IMR-90 (cell line): ENCODE results near the gene GNAT1. TPM values are rescaled to one million over a fixed set of nuclear protein-coding genes. Genes with fewer than 3 reads are reported as not detected.

Experiments
- ATAC-seq: fragments of 200-7000 bp; cut with Tn5 transposase; 2 replicates; pipeline ENCODE4 v1.9.1; 2020; ENCODE audit warnings: low read depth, mild to moderate bottlenecking, moderate library complexity
- BruUV-seq: library from RNA; stranded (reverse); fragments of 400-500 nt; replicated peaks from 2 replicates; lab custom pipeline; 2021; lab: Mats Ljungman, UMichigan
- CTCF ChIA-PET: fragments of 300-600 bp; formaldehyde crosslinking; extraction: SDS; loops from one replicate; lab custom pipeline; 2021; ENCODE audit warnings: antibody characterized with exemption; lab: Yijun Ruan, JAX
- POLR2A ChIA-PET: fragments of 300-600 bp; sonication (Branson Sonifier 250); formaldehyde crosslinking; loops from one replicate; lab custom pipeline; 2022; ENCODE audit warnings: antibody characterized with exemption; ENCODE audit not compliant: unreplicated experiment; lab: Charles Lee
- DNase-seq: peaks from one replicate; pipeline ENCODE4 v3.0.0; 2013
- H2AFZ ChIP-seq: replicated peaks from 2 replicates; pipeline ENCODE3; 2013; ENCODE audit warnings: low read length, mild to moderate bottlenecking; ENCODE audit not compliant: poor library complexity
- H2AK5ac ChIP-seq: 2 replicates; pipeline ENCODE4 v1.6.1; 2013; ENCODE audit warnings: low read depth, low read length, inconsistent platforms
- H2AK9ac ChIP-seq: replicated peaks from 2 replicates; pipeline ENCODE3; 2013; ENCODE audit warnings: mild to moderate bottlenecking, low read depth, low read length, moderate library complexity; ENCODE audit not compliant: poor library complexity
- H2BK120ac ChIP-seq: 2 replicates; pipeline ENCODE4 v1.6.1; 2013; ENCODE audit warnings: low read depth, low read length, inconsistent platforms
- H2BK15ac ChIP-seq: 3 replicates; pipeline ENCODE4 v1.6.1; 2013; ENCODE audit warnings: low read depth, low read length, inconsistent platforms
- H2BK20ac ChIP-seq: 2 replicates; pipeline ENCODE4 v1.6.1; 2013; ENCODE audit warnings: low read depth, mild to moderate bottlenecking, inconsistent platforms, low read length, moderate library complexity
- H2BK5ac ChIP-seq: 2 replicates; pipeline ENCODE4 v1.6.1; 2013; ENCODE audit warnings: mild to moderate bottlenecking, low read depth, low read length, inconsistent platforms; ENCODE audit not compliant: poor library complexity, severe bottlenecking
- H3K14ac ChIP-seq: replicated peaks from 2 replicates; pipeline ENCODE4 v1.6.1; 2013; ENCODE audit warnings: low read depth, low read length, inconsistent platforms
- H3K18ac ChIP-seq: 2 replicates; pipeline ENCODE4 v1.6.1; 2013; ENCODE audit warnings: low read depth, low read length, control low read depth
- H3K23ac ChIP-seq: 2 replicates; pipeline ENCODE4 v1.6.1; 2013; ENCODE audit warnings: low read depth, low read length, inconsistent platforms
- H3K27ac ChIP-seq: 2 replicates; pipeline ENCODE4 v1.5.1; 2013; ENCODE audit warnings: mild to moderate bottlenecking, control low read depth, low read length; ENCODE audit not compliant: insufficient read depth
- H3K27me3 ChIP-seq: 2 replicates; pipeline ENCODE4 v1.6.1; 2013; ENCODE audit warnings: low read length; ENCODE audit not compliant: control insufficient read depth, insufficient read depth
- H3K36me3 ChIP-seq: 2 replicates; pipeline ENCODE4 v1.6.1; 2013; ENCODE audit warnings: low read length, mixed read lengths; ENCODE audit not compliant: control insufficient read depth, insufficient read depth
- H3K4ac ChIP-seq: 2 replicates; pipeline ENCODE4 v1.6.1; 2013; ENCODE audit warnings: low read depth, low read length, inconsistent platforms
- H3K4me1 ChIP-seq: 2 replicates; pipeline ENCODE4 v1.6.1; 2013; ENCODE audit warnings: low read length, mixed read lengths; ENCODE audit not compliant: control insufficient read depth, insufficient read depth
- H3K4me2 ChIP-seq: 2 replicates; pipeline ENCODE4 v1.6.1; 2013; ENCODE audit warnings: low read depth, mild to moderate bottlenecking, control low read depth, low read length, moderate library complexity
- H3K4me3 ChIP-seq: 2 replicates; pipeline ENCODE4 v1.5.1; 2013; ENCODE audit warnings: low read depth, mild to moderate bottlenecking, control low read depth, low read length, moderate library complexity; ENCODE audit not compliant: insufficient read depth
- H3K56ac ChIP-seq: 2 replicates; pipeline ENCODE4 v1.6.1; 2013; ENCODE audit warnings: low read length, inconsistent platforms; ENCODE audit not compliant: insufficient read depth; ENCODE audit errors: extremely low read depth
- H3K79me1 ChIP-seq, 2 experiments: 2 replicates each; pipeline ENCODE4 v1.6.1; 2013; ENCODE audit warnings: low read length in 2 of 2, inconsistent platforms in 1 of 2, low read depth in 1 of 2
- H3K9ac ChIP-seq: 2 replicates; pipeline ENCODE4 v1.6.1; 2013; ENCODE audit warnings: low read depth, low read length, control low read depth
- H3K9me1 ChIP-seq: 2 replicates; pipeline ENCODE4 v1.6.1; 2013; ENCODE audit warnings: low read length, inconsistent platforms; ENCODE audit not compliant: insufficient read depth
- H3K9me3 ChIP-seq: 2 replicates; pipeline ENCODE4 v1.6.1; 2013; ENCODE audit warnings: low read length; ENCODE audit not compliant: control insufficient read depth, insufficient read depth
- H4K20me1 ChIP-seq: 2 replicates; pipeline ENCODE4 v1.6.1; 2013; ENCODE audit warnings: low read length, inconsistent platforms; ENCODE audit not compliant: insufficient read depth
- H4K5ac ChIP-seq: 2 replicates; pipeline ENCODE4 v1.6.1; 2013; ENCODE audit warnings: mild to moderate bottlenecking, low read depth, low read length, control low read depth
- H4K8ac ChIP-seq, 2 experiments: 2 replicates each; pipeline ENCODE4 v1.6.1; 2013; ENCODE audit warnings: low read depth in 2 of 2, low read length in 2 of 2, control low read depth in 1 of 2, inconsistent platforms in 1 of 2
- H4K91ac ChIP-seq: 2 replicates; pipeline ENCODE4 v1.6.1; 2013; ENCODE audit warnings: low read depth, low read length, inconsistent platforms; ENCODE audit not compliant: insufficient read depth
- BHLHE40 ChIP-seq: fragments of 150-350 bp; IDR thresholded peaks from 2 replicates; pipeline ENCODE4 v1.6.1; 2016; ENCODE audit warnings: mild to moderate bottlenecking, low read depth, low read length
- CEBPB ChIP-seq: IDR thresholded peaks from 2 replicates; pipeline ENCODE4 v1.6.1; 2012; ENCODE audit warnings: low read depth, low read length, improper control_type of control experiment
- CTCF ChIP-seq: conservative IDR thresholded peaks from 2 replicates; pipeline ENCODE4 v1.5.1; 2012; ENCODE audit warnings: mild to moderate bottlenecking, low read depth, low read length, improper control_type of control experiment
- ELK1 ChIP-seq: fragments of 150-350 bp; IDR thresholded peaks from 2 replicates; pipeline ENCODE4 v1.6.1; 2016; ENCODE audit warnings: low read depth, mild to moderate bottlenecking, low read length, moderate library complexity, borderline replicate concordance
- FOS ChIP-seq: fragments of 150-350 bp; IDR thresholded peaks from 2 replicates; pipeline ENCODE4 v1.6.1; 2016; ENCODE audit warnings: low read depth, low read length
- MAFK ChIP-seq: IDR thresholded peaks from 2 replicates; pipeline ENCODE4 v1.6.1; 2012; ENCODE audit warnings: low read depth, low read length, improper control_type of control experiment
- MAZ ChIP-seq: IDR thresholded peaks from 2 replicates; pipeline ENCODE4 v1.6.1; 2012; ENCODE audit warnings: low read depth, mild to moderate bottlenecking, low read length, improper control_type of control experiment, moderate library complexity, borderline replicate concordance
- MXI1 ChIP-seq: IDR thresholded peaks from 2 replicates; pipeline ENCODE4 v1.6.1; 2012; ENCODE audit warnings: low read depth, mild to moderate bottlenecking, low read length, moderate library complexity, borderline replicate concordance
- NFE2L2 ChIP-seq: fragments of 150-350 bp; IDR thresholded peaks from 2 replicates; pipeline ENCODE4 v1.6.1; 2016; ENCODE audit warnings: low read depth, mild to moderate bottlenecking, low read length
- POLR2A ChIP-seq: IDR thresholded peaks from 2 replicates; pipeline ENCODE4 v1.6.1; 2012; ENCODE audit warnings: mild to moderate bottlenecking, low read depth, low read length
- RAD21 ChIP-seq: IDR thresholded peaks from 2 replicates; pipeline ENCODE4 v1.6.1; 2012; ENCODE audit warnings: low read length, improper control_type of control experiment
- RCOR1 ChIP-seq: IDR thresholded peaks from 2 replicates; pipeline ENCODE4 v1.6.1; 2012; ENCODE audit warnings: mild to moderate bottlenecking, low read length, improper control_type of control experiment; ENCODE audit not compliant: insufficient replicate concordance
- RFX5 ChIP-seq: IDR thresholded peaks from 2 replicates; pipeline ENCODE4 v1.8.0; 2012; ENCODE audit warnings: low read depth, mild to moderate bottlenecking, low read length, moderate library complexity
- SMC3 ChIP-seq: fragments of 150-350 bp; IDR thresholded peaks from 2 replicates; pipeline ENCODE4 v1.6.1; 2016; ENCODE audit warnings: low read depth, mild to moderate bottlenecking, antibody characterized with exemption, low read length, moderate library complexity
- WGBS, 2 experiments: methylation state at CpG; one replicate each; pipeline versions ENCODE4 v1.1.5 to v1.1.7; 2013; ENCODE audit warnings: missing lambda C conversion rate in 2 of 2; ENCODE audit not compliant: insufficient read length in 1 of 2; ENCODE audit errors: extremely low coverage in 2 of 2; 5-methylcytosine and 5-hydroxymethylcytosine counted together
- dilution Hi-C: fragments of 300-500 bp; cut with HindIII; formaldehyde crosslinking; loops from one replicate; pipeline ENCODE4 v1.14.3; 2018; ENCODE audit warnings: low sequenced_read_pairs; ENCODE audit not compliant: unreplicated experiment
- in situ Hi-C: fragments of 300-500 bp; cut with MboI; formaldehyde crosslinking; loops from 3 replicates; pipeline ENCODE4 v1.14.3; 2019; ENCODE audit warnings: low sequenced_read_pairs, inconsistent platforms, mixed read lengths
- intact Hi-C: fragments of 100-400 bp; cut with micrococcal nuclease; formaldehyde crosslinking; loops from 2 replicates; pipeline ENCODE4 v1.10.0; 2022
- polyA plus RNA-seq, 3 experiments: library from polyadenylated mRNA; depleted of rRNA; stranded (reverse); fragments of >200 nt; gene quantifications; 2 replicates each; pipeline ENCODE4 v1.2.3, GENCODE V29; 2012; ENCODE audit warnings: low replicate concordance in 1 of 3
- total RNA-seq: library from RNA; depleted of rRNA; stranded (reverse); fragments of >200 nt; gene quantifications from 2 replicates; pipeline ENCODE4 v1.2.3, GENCODE V29; 2012
- TF ChIP-seq, protein P1 (sequence below): fragments of 150-350 bp; IDR thresholded peaks from 2 replicates; pipeline ENCODE4 v1.6.1; 2017; ENCODE audit warnings: mild to moderate bottlenecking, antibody characterized with exemption, low read length, low read depth

The GNAT1 gene
- total and polyA plus RNA-seq, 2 of the 4 experiments (the other 2 are of a cell fraction): not detected

DNA sequence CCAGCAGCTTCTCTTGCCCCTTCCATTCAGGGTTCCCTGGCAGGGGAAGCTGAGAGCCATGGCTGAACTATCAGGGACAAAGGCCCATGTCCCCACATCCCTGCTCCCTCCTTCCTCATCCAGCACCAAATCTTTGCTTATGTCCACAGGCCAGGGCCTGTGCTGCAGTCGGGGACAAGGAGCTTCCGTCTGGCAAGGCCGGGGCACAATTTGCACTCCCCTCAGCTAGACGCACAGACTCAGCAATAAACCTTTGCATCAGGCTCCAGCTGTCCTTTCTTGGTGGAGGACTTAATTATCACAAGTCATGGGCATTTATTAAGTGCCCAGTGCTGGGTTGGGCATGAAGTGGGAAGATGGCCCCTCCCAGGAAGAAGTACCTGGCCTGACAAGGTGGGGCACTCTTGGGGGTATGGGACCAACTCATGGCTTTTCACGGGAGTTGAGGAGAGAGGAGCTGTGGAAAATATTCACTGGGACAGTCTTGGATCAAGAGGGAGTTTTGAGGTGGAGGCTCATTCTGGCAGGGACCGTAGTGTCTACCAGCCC is 4.9 kb downstream of the GNAT1 start:
- no peak overlapping the region for H3K9ac ChIP-seq
- WGBS, 2 experiments: 71% methylated on average over 1 of the region's 6 CpGs; no CpG with 5 or more reads in 1 of the 2 experiments
- no peak overlapping the region for H3K56ac ChIP-seq
- ATAC-seq (no peak), DNase-seq (no peak)
- no peak overlapping the region for H2BK120ac ChIP-seq
- ChIA-PET CTCF (interaction anchor here (0.5 to 3.0 kb wide), 2 partner anchors 30 to 76 kb away, joined by 3 to 22 read pairs; no protein-coding TSS in a partner anchor), POLR2A (no interaction called here)
- H3K79me1 ChIP-seq: no peaks in the 10 kb centered on the region
- dilution Hi-C loops: no loop called here
- H2BK5ac ChIP-seq: no peak overlapping the region
- no peaks in the 10 kb centered on the region for H3K4me1 ChIP-seq
- no peak overlapping the region for H4K91ac ChIP-seq
- no peaks in the 10 kb centered on the region for H3K36me3 ChIP-seq
- H2AK9ac ChIP-seq: no peak overlapping the region
- H4K8ac ChIP-seq: no peak overlapping the region
- H4K20me1 ChIP-seq: peaks cover 4% of the 10 kb centered on the region; the same call in 1 of the 2 replicates
- peaks cover 40% of the 10 kb centered on the region for H3K27me3 ChIP-seq
- H3K4me2 ChIP-seq: no peak overlapping the region
- no peak overlapping the region for H4K5ac ChIP-seq
- no peak overlapping the region for H3K27ac ChIP-seq
- H3K9me3 ChIP-seq: no peaks in the 10 kb centered on the region
- no peak overlapping the region for H3K23ac ChIP-seq
- no peak overlapping the region for H3K18ac ChIP-seq
- no peak overlapping the region for H3K14ac ChIP-seq
- no peak overlapping the region for H2BK15ac ChIP-seq
- TF ChIP-seq, protein P1, sequence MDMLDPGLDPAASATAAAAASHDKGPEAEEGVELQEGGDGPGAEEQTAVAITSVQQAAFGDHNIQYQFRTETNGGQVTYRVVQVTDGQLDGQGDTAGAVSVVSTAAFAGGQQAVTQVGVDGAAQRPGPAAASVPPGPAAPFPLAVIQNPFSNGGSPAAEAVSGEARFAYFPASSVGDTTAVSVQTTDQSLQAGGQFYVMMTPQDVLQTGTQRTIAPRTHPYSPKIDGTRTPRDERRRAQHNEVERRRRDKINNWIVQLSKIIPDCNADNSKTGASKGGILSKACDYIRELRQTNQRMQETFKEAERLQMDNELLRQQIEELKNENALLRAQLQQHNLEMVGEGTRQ: no peak
- TF ChIP-seq RAD21 (no peak), MXI1 (no peak), FOS (no peak), RFX5 (no peak), CEBPB (no peak), POLR2A (no peak), NFE2L2 (no peak), MAZ (no peak), BHLHE40 (no peak), RCOR1 (no peak), MAFK (no peak), ELK1 (no peak), CTCF (no peak), SMC3 (no peak)
- H2AFZ ChIP-seq: no peak overlapping the region
- no peak overlapping the region for H3K4ac ChIP-seq
- in situ Hi-C loops: no loop called here
- H3K9me1 ChIP-seq: no peaks in the 10 kb centered on the region
- no peak overlapping the region for H3K4me3 ChIP-seq
- no TSS peak for BruUV-seq
- no peak overlapping the region for H2AK5ac ChIP-seq
- H2BK20ac ChIP-seq: no peak overlapping the region
- intact Hi-C loops: no loop called here
